HepG2 (cell line): ENCODE results near the gene IL17C. TPM values are rescaled to one million over a fixed set of nuclear protein-coding genes. Genes with fewer than 3 reads are reported as not detected.

Experiments used
- ATF1 ChIP-seq: IDR thresholded peaks from 2 replicates; pipeline ENCODE4 v1.6.1; 2016; ENCODE audit warnings: mild to moderate bottlenecking, control low read depth
- BATF2 ChIP-seq: sonication (generic); formaldehyde crosslinking; IDR thresholded peaks from 2 replicates; pipeline ENCODE4 v1.8.0; 2022; ENCODE audit warnings: mild to moderate bottlenecking, missing genetic modification reagents, moderate library complexity
- BORCS8-MEF2B ChIP-seq: sonication (generic); formaldehyde crosslinking; IDR thresholded peaks from 2 replicates; pipeline ENCODE4 v1.8.0; 2022; ENCODE audit warnings: mild to moderate bottlenecking, missing genetic modification reagents
- CERS6 ChIP-seq: sonication (generic); formaldehyde crosslinking; IDR thresholded peaks from 2 replicates; pipeline ENCODE4 v1.5.0; 2020; ENCODE audit warnings: missing genetic modification reagents
- EED ChIP-seq: sonication (generic); formaldehyde crosslinking; IDR thresholded peaks from 2 replicates; pipeline ENCODE4 v1.5.0; 2020; ENCODE audit warnings: mild to moderate bottlenecking, missing genetic modification reagents
- FOXC1 ChIP-seq: sonication (generic); formaldehyde crosslinking; IDR thresholded peaks from 2 replicates; pipeline ENCODE4 v1.8.0; 2022; ENCODE audit warnings: mild to moderate bottlenecking, missing genetic modification reagents, borderline replicate concordance
- GATAD1 ChIP-seq: IDR thresholded peaks from 2 replicates; pipeline ENCODE4 v1.6.1; 2016; ENCODE audit warnings: missing genetic modification reagents, missing compliant biosample characterization
- GATAD2A ChIP-seq: IDR thresholded peaks from 2 replicates; pipeline ENCODE4 v1.6.1; 2016
- GLMP ChIP-seq: sonication (generic); formaldehyde crosslinking; IDR thresholded peaks from 2 replicates; pipeline ENCODE4 v1.9.0; 2021; ENCODE audit warnings: missing genetic modification reagents, mild to moderate bottlenecking, borderline replicate concordance
- ISX ChIP-seq: sonication (generic); formaldehyde crosslinking; conservative IDR thresholded peaks from 2 replicates; pipeline ENCODE4 v1.5.0; 2020; ENCODE audit warnings: missing genetic modification reagents
- KMT2B ChIP-seq: IDR thresholded peaks from 2 replicates; pipeline ENCODE4 v1.6.1; 2016; ENCODE audit warnings: missing genetic modification reagents, missing compliant biosample characterization
- MXD1 ChIP-seq: sonication (generic); formaldehyde crosslinking; IDR thresholded peaks from 2 replicates; pipeline ENCODE4 v1.4.0; 2020; ENCODE audit warnings: mild to moderate bottlenecking, missing genetic modification reagents
- NCOA5 ChIP-seq: sonication (generic); formaldehyde crosslinking; IDR thresholded peaks from 2 replicates; pipeline ENCODE4 v1.4.0; 2020; ENCODE audit warnings: missing genetic modification reagents
- NKX3-1 ChIP-seq: sonication (generic); formaldehyde crosslinking; IDR thresholded peaks from 2 replicates; pipeline ENCODE4 v1.5.0; 2020; ENCODE audit warnings: missing genetic modification reagents
- PREB ChIP-seq: sonication (generic); formaldehyde crosslinking; IDR thresholded peaks from 2 replicates; pipeline ENCODE4 v1.4.0; 2020; ENCODE audit warnings: missing genetic modification reagents
- RBM22 ChIP-seq: fragments of 200-400 bp; formaldehyde crosslinking; optimal IDR thresholded peaks from 2 replicates; pipeline ENCODE3; 2017; ENCODE audit warnings: mild to moderate bottlenecking, low read length, moderate library complexity
- RXRB ChIP-seq: IDR thresholded peaks from 2 replicates; pipeline ENCODE4 v1.6.1; 2016; ENCODE audit warnings: borderline replicate concordance, missing genetic modification reagents, missing compliant biosample characterization
- SNAI1 ChIP-seq: sonication (generic); formaldehyde crosslinking; IDR thresholded peaks from 2 replicates; pipeline ENCODE4 v1.5.0; 2020; ENCODE audit warnings: mild to moderate bottlenecking, missing genetic modification reagents, borderline replicate concordance
- ZBTB44 ChIP-seq: sonication (generic); formaldehyde crosslinking; IDR thresholded peaks from 2 replicates; pipeline ENCODE4 v1.4.0; 2020; ENCODE audit warnings: missing genetic modification reagents
- ZNF124 ChIP-seq: sonication (generic); formaldehyde crosslinking; IDR thresholded peaks from 2 replicates; pipeline ENCODE4 v1.4.0; 2020; ENCODE audit warnings: missing genetic modification reagents
- ZNF20 ChIP-seq: sonication (generic); formaldehyde crosslinking; IDR thresholded peaks from 2 replicates; pipeline ENCODE4 v1.4.0; 2020; ENCODE audit warnings: mild to moderate bottlenecking, moderate library complexity, missing genetic modification reagents
- ZNF660 ChIP-seq: sonication (generic); formaldehyde crosslinking; IDR thresholded peaks from 2 replicates; pipeline ENCODE4 v1.5.1; 2020; ENCODE audit warnings: mild to moderate bottlenecking, low read depth, missing genetic modification reagents, borderline replicate concordance
- ZNF678 ChIP-seq: sonication (generic); formaldehyde crosslinking; IDR thresholded peaks from 2 replicates; pipeline ENCODE4 v1.4.0; 2020; ENCODE audit warnings: mild to moderate bottlenecking, missing genetic modification reagents
- ZNF737 ChIP-seq: sonication (generic); formaldehyde crosslinking; IDR thresholded peaks from 2 replicates; pipeline ENCODE4 v1.5.0; 2020; ENCODE audit warnings: missing genetic modification reagents, mild to moderate bottlenecking, borderline replicate concordance
- ZNF777 ChIP-seq: sonication (generic); formaldehyde crosslinking; IDR thresholded peaks from 2 replicates; pipeline ENCODE4 v1.4.0; 2020; ENCODE audit warnings: missing genetic modification reagents
- ZSCAN12 ChIP-seq: sonication (generic); formaldehyde crosslinking; IDR thresholded peaks from 2 replicates; pipeline ENCODE4 v1.9.0; 2021; ENCODE audit warnings: mild to moderate bottlenecking, missing genetic modification reagents
- polyA plus RNA-seq, 8 experiments: library from polyadenylated mRNA; depleted of rRNA in 3 of 8; stranded (reverse) in 7 of 8; unstranded in 1 of 8; fragments of >200 nt; fragmentation: Illumina TruSeq in 4 of 8; extraction: Trizol in 4 of 8; gene quantifications; 2 replicates each; pipeline versions ENCODE4 v1.2.1 to v1.2.3, GENCODE V29; 2011 to 2016; ENCODE audit warnings: low read depth in 4 of 8, missing spikeins in 1 of 8, mixed read lengths in 1 of 8; ENCODE audit not compliant: insufficient read depth in 1 of 8
- total RNA-seq, 5 experiments: library from RNA; depleted of rRNA; stranded (reverse); fragments of >200 nt; fragmentation: Illumina TruSeq; extraction: Trizol; gene quantifications; 2 replicates each; pipeline ENCODE4 v1.2.3, GENCODE V29; 2016; ENCODE audit warnings: low read depth in 1 of 5

The IL17C gene
- total and polyA plus RNA-seq, 2 of the 13 experiments (the other 11 are each of a cell fraction or from before 2014, with no cell fraction given): not detected

- TF ChIP-seq GLMP (CRISPR knock-in tag) (no peak), ZNF737 (CRISPR knock-in tag) (no peak), NKX3-1 (CRISPR knock-in tag) (no peak), GATAD2A (CRISPR knock-in tag) (no peak), RXRB (no peak), KMT2B (no peak), CERS6 (CRISPR knock-in tag) (no peak), EED (no peak), ZNF660 (CRISPR knock-in tag) (no peak), ISX (no peak), ZNF678 (no peak), SNAI1 (CRISPR knock-in tag) (no peak; the same call in 1 of the 2 replicates), ZSCAN12 (CRISPR knock-in tag) (no peak), NCOA5 (no peak), FOXC1 (no peak), GATAD1 (CRISPR knock-in tag) (no peak), ZNF777 (CRISPR knock-in tag) (no peak), ATF1 (CRISPR knock-in tag) (no peak), PREB (CRISPR knock-in tag) (no peak), BATF2 (CRISPR knock-in tag) (no peak), RBM22 (no peak), BORCS8-MEF2B (CRISPR knock-in tag) (0 out of 2 replicates have a peak, but pooled peaks have one; percentile 36), MXD1 (no peak), ZBTB44 (no peak), ZNF124 (CRISPR knock-in tag) (no peak), ZNF20 (CRISPR knock-in tag) (no peak)
Measured at GRCh38 chr16:88685156-88686061, 47.0 kb downstream of the IL17C start (continued).
